Kidney (tissue), 14 donors: ENCODE data around the gene POLR2C. TPM values are rescaled to one million over a fixed set of nuclear protein-coding genes. Genes with fewer than 3 reads are reported as not detected.

Experiments
- DNase-seq, 5 donors: peaks; one replicate each; pipeline ENCODE4 v3.0.0-alpha.2; 2013 to 2020
- FAIRE-seq: peaks from 2 replicates; lab custom pipeline; 2012; peaks lifted over from hg19 to GRCh38; lab: Jason Lieb, UNC
- H3K27ac ChIP-seq, 2 donors: one replicate each; pipeline ENCODE4 v1.7.0; 2013; ENCODE audit warnings: low read depth in 2 of 2, low read length in 2 of 2, inconsistent platforms in 1 of 2
- H3K27me3 ChIP-seq: one replicate; pipeline ENCODE4 v1.7.1; 2013; ENCODE audit warnings: low read length, inconsistent platforms; ENCODE audit not compliant: control insufficient read depth, insufficient read depth
- H3K36me3 ChIP-seq, 3 donors: one replicate each; pipeline versions ENCODE4 v1.7.0 to v1.7.1; 2013; ENCODE audit warnings: low read length in 3 of 3, control low read depth in 1 of 3, inconsistent platforms in 1 of 3; ENCODE audit not compliant: insufficient read depth in 3 of 3, control insufficient read depth in 2 of 3
- H3K4me1 ChIP-seq, 3 donors: one replicate each; pipeline versions ENCODE4 v1.7.0 to v1.7.1; 2013; ENCODE audit warnings: low read length in 3 of 3, inconsistent platforms in 1 of 3, low read depth in 1 of 3; ENCODE audit not compliant: control insufficient read depth in 2 of 3, insufficient read depth in 2 of 3
- H3K4me3 ChIP-seq, 3 donors: one replicate each; pipeline versions ENCODE4 v1.7.0 to v1.8.1; 2013; ENCODE audit warnings: low read length in 3 of 3, control low read depth in 1 of 3, inconsistent platforms in 1 of 3
- H3K9ac ChIP-seq, 3 donors: one replicate each; pipeline versions ENCODE4 v1.7.0 to v1.7.1; 2013; ENCODE audit warnings: low read length in 3 of 3, control low read depth in 1 of 3, inconsistent platforms in 1 of 3
- H3K9me3 ChIP-seq, 3 donors: one replicate each; pipeline versions ENCODE4 v1.7.0 to v1.7.1; 2013; ENCODE audit warnings: low read length in 3 of 3, control low read depth in 1 of 3, inconsistent platforms in 1 of 3; ENCODE audit not compliant: control insufficient read depth in 2 of 3, insufficient read depth in 1 of 3
- CTCF ChIP-seq: IDR thresholded peaks from 3 replicates; pipeline ENCODE4 v1.5.1; 2012; ENCODE audit warnings: mild to moderate bottlenecking, moderate library complexity, borderline replicate concordance; ENCODE audit not compliant: insufficient read depth; ENCODE audit errors: extremely low read depth
- intact Hi-C: fragments of 100-400 bp; cut with DNase I; formaldehyde crosslinking; loops from one replicate; pipeline ENCODE4 v1.11.1; 2022
- polyA plus RNA-seq: library from polyadenylated mRNA; stranded (reverse); fragments of 350-450 nt; fragmentation: Illumina TruSeq; extraction: RNeasy Lipid Tissue Mini Kit (QIAGEN cat#74804); gene quantifications from one replicate; pipeline ENCODE4 v1.2.3, GENCODE V29; 2014; ENCODE audit warnings: low read depth, low replicate concordance; ENCODE audit not compliant: insufficient read depth
- total RNA-seq: library from RNA; stranded (reverse); fragmentation: NEBNext Ultra II Directional; extraction: Animal tissue kit (Norgen Biotek cat#: 25700); gene quantifications from one replicate; pipeline ENCODE4 v1.2.1, GENCODE V29; 2021
- donor health status: control.
- donor health status: control.
- donor health status: control.
- donor health status: control.
- donor health status: control.
- donor health status: DM: yes; HTN: yes; CAD: no.
- donor health status: Normal renal cell carcinoma (clear cell type).

The POLR2C gene
- total and polyA plus RNA-seq, 2 donors from 2014 or later: 58.9 to 68.9 TPM

GRCh38 chr16:57519796-57520360 is 57.4 kb downstream of the POLR2C start:
- peak; percentile 95 for TF ChIP-seq CTCF
- peaks cover 0 to 4% (median 3%) of the 10 kb centered on the region in 3 donors for H3K36me3 ChIP-seq
- no peak overlapping the region for H3K27ac ChIP-seq
- peak; percentile 85 to 90 (median 86) for DNase-seq
- H3K4me1 ChIP-seq: peaks cover 0 to 2% (median 0%) of the 10 kb centered on the region in 3 donors
- no peaks in the 10 kb centered on the region for H3K9me3 ChIP-seq
- H3K27me3 ChIP-seq: no peaks in the 10 kb centered on the region
- FAIRE-seq: no peak
- intact Hi-C loops: loop anchor here (10.0 kb wide), 1 partner anchor 105 kb away; no protein-coding TSS in a partner anchor
- H3K4me3 ChIP-seq: no peak overlapping the region
- no peak overlapping the region for H3K9ac ChIP-seq

Other genes starting within 250 kb of the POLR2C start
- 61.5 TPM for gene ARL2BP, start 217.4 kb upstream of the POLR2C start, total RNA-seq
- gene ARL2BP, start 217.4 kb upstream of the POLR2C start, polyA plus RNA-seq: 53.9 TPM
- gene PLLP, start 178.0 kb upstream of the POLR2C start, total RNA-seq: 64.4 TPM
- 83.8 TPM for gene PLLP, start 178.0 kb upstream of the POLR2C start, polyA plus RNA-seq
- gene CCL22, start 103.9 kb upstream of the POLR2C start, total RNA-seq: 1.3 TPM
- gene CCL22, start 103.9 kb upstream of the POLR2C start, polyA plus RNA-seq: not detected
- gene CX3CL1, start 90.2 kb upstream of the POLR2C start, total RNA-seq: 46.4 TPM
- 39.1 TPM for gene CX3CL1, start 90.2 kb upstream of the POLR2C start, polyA plus RNA-seq
- 1.5 TPM for gene CCL17, start 57.9 kb upstream of the POLR2C start, total RNA-seq
- not detected for gene CCL17, start 57.9 kb upstream of the POLR2C start, polyA plus RNA-seq
- 53.6 TPM for gene CIAPIN1, start 15.3 kb upstream of the POLR2C start, total RNA-seq
- gene CIAPIN1, start 15.3 kb upstream of the POLR2C start, polyA plus RNA-seq: 56.3 TPM
- 78.0 TPM for gene COQ9, start 15.2 kb upstream of the POLR2C start, total RNA-seq
- gene COQ9, start 15.2 kb upstream of the POLR2C start, polyA plus RNA-seq: 200 TPM
- gene DOK4, start 23.8 kb downstream of the POLR2C start, total RNA-seq: 63.7 TPM
- gene DOK4, start 23.8 kb downstream of the POLR2C start, polyA plus RNA-seq: 57.2 TPM
- gene CCDC102A, start 73.9 kb downstream of the POLR2C start, total RNA-seq: 11.9 TPM
- gene CCDC102A, start 73.9 kb downstream of the POLR2C start, polyA plus RNA-seq: 5.7 TPM
- gene ADGRG5, start 80.0 kb downstream of the POLR2C start, total RNA-seq: 2.2 TPM
- gene ADGRG5, start 80.0 kb downstream of the POLR2C start, polyA plus RNA-seq: 0.15 TPM
- gene ADGRG1, start 166.0 kb downstream of the POLR2C start, total RNA-seq: 351 TPM
- gene ADGRG1, start 166.0 kb downstream of the POLR2C start, polyA plus RNA-seq: 188 TPM
- 1.8 TPM for gene ADGRG3, start 205.6 kb downstream of the POLR2C start, total RNA-seq
- gene ADGRG3, start 205.6 kb downstream of the POLR2C start, polyA plus RNA-seq: 0.17 TPM
- gene DRC7, start 232.1 kb downstream of the POLR2C start, total RNA-seq: 3.2 TPM
- 1.8 TPM for gene DRC7, start 232.1 kb downstream of the POLR2C start, polyA plus RNA-seq